ENCODE results near the gene DDX1. TPM values are rescaled to one million over a fixed set of nuclear protein-coding genes. Genes with fewer than 3 reads are reported as not detected.

The DDX1 gene
- total RNA-seq, 1 donor from 2014 or later: 115 TPM

- Mint-ChIP-seq H3K4me1 (ENCODE audit: low read depth) (no peaks in the 10 kb centered on the region), H3K9me3 (ENCODE audit: low read depth) (peaks cover 5% of the 10 kb centered on the region), H3K36me3 (ENCODE audit: insufficient read depth) (no peaks in the 10 kb centered on the region), H3K4me3 (ENCODE audit: low read depth) (no peak overlapping the region), H3K27me3 (peaks cover 61% of the 10 kb centered on the region), H3K27ac (no peak overlapping the region)
- no peak for DNase-seq (ENCODE audit: low spot score, unreplicated experiment)
- TF ChIP-seq, protein P1, sequence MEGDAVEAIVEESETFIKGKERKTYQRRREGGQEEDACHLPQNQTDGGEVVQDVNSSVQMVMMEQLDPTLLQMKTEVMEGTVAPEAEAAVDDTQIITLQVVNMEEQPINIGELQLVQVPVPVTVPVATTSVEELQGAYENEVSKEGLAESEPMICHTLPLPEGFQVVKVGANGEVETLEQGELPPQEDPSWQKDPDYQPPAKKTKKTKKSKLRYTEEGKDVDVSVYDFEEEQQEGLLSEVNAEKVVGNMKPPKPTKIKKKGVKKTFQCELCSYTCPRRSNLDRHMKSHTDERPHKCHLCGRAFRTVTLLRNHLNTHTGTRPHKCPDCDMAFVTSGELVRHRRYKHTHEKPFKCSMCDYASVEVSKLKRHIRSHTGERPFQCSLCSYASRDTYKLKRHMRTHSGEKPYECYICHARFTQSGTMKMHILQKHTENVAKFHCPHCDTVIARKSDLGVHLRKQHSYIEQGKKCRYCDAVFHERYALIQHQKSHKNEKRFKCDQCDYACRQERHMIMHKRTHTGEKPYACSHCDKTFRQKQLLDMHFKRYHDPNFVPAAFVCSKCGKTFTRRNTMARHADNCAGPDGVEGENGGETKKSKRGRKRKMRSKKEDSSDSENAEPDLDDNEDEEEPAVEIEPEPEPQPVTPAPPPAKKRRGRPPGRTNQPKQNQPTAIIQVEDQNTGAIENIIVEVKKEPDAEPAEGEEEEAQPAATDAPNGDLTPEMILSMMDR (IDR thresholded peaks at IDR 0.05; ENCODE audit: unreplicated experiment): no peak
Measured at GRCh38 chr2:15653806-15654726, 62.4 kb downstream of the DDX1 start.

GRCh38 chr2:15654727-15655073, 63.0 kb downstream of the DDX1 start:
- DNase-seq (ENCODE audit: low spot score, unreplicated experiment): no peak
- no peak overlapping the region for H3K27ac Mint-ChIP-seq
- H3K4me1 Mint-ChIP-seq (ENCODE audit: low read depth): no peaks in the 10 kb centered on the region
- H3K27me3 Mint-ChIP-seq: peaks cover 61% of the 10 kb centered on the region
- H3K9me3 Mint-ChIP-seq (ENCODE audit: low read depth): peaks cover 7% of the 10 kb centered on the region
- no peaks in the 10 kb centered on the region for H3K36me3 Mint-ChIP-seq (ENCODE audit: insufficient read depth)
- no peak overlapping the region for H3K4me3 Mint-ChIP-seq (ENCODE audit: low read depth)
- TF ChIP-seq, protein P1 (IDR thresholded peaks at IDR 0.05; ENCODE audit: unreplicated experiment): no peak

DNA sequence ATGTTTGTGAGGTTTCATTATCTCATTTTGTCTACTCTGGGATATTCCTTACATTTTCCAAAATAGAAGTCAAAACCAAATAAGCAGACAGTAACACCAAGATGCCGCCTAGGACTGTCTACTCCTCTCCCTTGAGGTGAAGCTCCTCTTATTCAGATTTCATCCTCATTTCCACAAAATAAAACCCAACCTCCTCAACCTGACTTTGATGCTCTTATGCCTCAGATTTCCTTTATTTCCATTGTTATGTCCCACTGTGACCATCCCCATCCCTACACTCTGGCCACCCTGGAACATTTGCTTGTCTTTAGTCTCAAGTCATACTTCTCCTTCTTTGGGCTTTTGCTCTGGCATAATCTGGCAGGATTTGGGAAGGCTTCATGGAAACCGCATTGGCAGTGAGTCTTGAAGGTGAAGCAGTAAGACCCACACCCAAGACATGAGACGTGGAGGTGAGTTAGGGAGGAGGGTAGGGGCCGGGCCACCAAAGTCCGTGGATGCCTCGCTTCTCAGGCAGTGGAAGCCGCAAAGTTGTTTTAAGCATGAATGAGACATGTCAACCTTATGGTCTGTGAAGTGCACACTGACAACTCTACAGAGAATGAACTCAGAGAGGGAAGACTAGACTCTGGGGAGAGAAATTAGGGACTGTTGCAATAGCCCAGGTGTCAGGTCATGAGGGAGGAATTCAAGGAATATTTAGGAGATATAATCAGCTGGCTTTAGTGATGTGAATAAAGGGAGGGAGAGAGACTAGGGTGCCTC, 63.6 kb downstream of the DDX1 start:
- TF ChIP-seq, protein P1 (IDR thresholded peaks at IDR 0.05; ENCODE audit: unreplicated experiment): no peak

DNA sequence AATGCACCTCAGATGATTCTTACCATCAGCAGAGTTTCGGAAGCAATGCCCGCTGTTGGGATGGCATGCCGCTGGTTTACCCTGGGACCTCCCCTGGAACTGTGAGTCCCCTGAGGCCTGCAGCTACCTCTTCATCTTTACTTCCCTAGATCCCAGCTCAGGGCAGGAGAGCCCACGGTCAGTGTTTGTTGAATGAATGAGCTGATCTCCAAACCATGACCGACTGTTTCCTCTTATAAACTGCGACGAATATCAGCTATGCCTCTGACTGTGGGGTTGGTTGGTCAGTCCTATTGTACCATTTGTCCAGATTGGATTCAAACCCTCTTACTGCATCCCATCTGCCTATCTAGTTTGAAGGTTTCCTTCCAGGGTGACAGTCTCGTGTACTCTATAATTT, 64.4 kb downstream of the DDX1 start:
- DNase-seq (ENCODE audit: low spot score, unreplicated experiment): no peak
- Mint-ChIP-seq H3K9me3 (ENCODE audit: low read depth) (peaks cover 7% of the 10 kb centered on the region), H3K27ac (no peak overlapping the region), H3K36me3 (ENCODE audit: insufficient read depth) (no peaks in the 10 kb centered on the region), H3K27me3 (peaks cover 51% of the 10 kb centered on the region), H3K4me3 (ENCODE audit: low read depth) (no peak overlapping the region), H3K4me1 (ENCODE audit: low read depth) (no peaks in the 10 kb centered on the region)
- TF ChIP-seq, protein P1 (IDR thresholded peaks at IDR 0.05; ENCODE audit: unreplicated experiment): no peak

More for the DNA sequence above, 63.6 kb downstream of the DDX1 start:
- H3K4me1 Mint-ChIP-seq (ENCODE audit: low read depth): no peaks in the 10 kb centered on the region
- H3K27me3 Mint-ChIP-seq: peaks cover 55% of the 10 kb centered on the region
- no peak overlapping the region for H3K4me3 Mint-ChIP-seq (ENCODE audit: low read depth)
- no peak overlapping the region for H3K27ac Mint-ChIP-seq
- H3K36me3 Mint-ChIP-seq (ENCODE audit: insufficient read depth): no peaks in the 10 kb centered on the region
- peaks cover 7% of the 10 kb centered on the region for H3K9me3 Mint-ChIP-seq (ENCODE audit: low read depth)
- no peak for DNase-seq (ENCODE audit: low spot score, unreplicated experiment)

- Mint-ChIP-seq H3K9me3 (ENCODE audit: low read depth) (peaks cover 7% of the 10 kb centered on the region), H3K27me3 (peaks cover 59% of the 10 kb centered on the region), H3K27ac (no peak overlapping the region)
Measured at GRCh38 chr2:15657759-15658158, 66.1 kb downstream of the DDX1 start.

More at GRCh38 chr2:15657759-15658158, 66.1 kb downstream of the DDX1 start:
- Mint-ChIP-seq H3K36me3 (ENCODE audit: insufficient read depth) (no peaks in the 10 kb centered on the region), H3K4me3 (ENCODE audit: low read depth) (no peak overlapping the region), H3K4me1 (ENCODE audit: low read depth) (peaks cover 5% of the 10 kb centered on the region)
- no peak for DNase-seq (ENCODE audit: low spot score, unreplicated experiment)
- TF ChIP-seq, protein P1 (IDR thresholded peaks at IDR 0.05; ENCODE audit: unreplicated experiment): no peak

Measured in progenitor cell of endocrine pancreas (in vitro differentiated cells).